ENCODE measurements around the gene C1QB.

The C1QB gene

DNA sequence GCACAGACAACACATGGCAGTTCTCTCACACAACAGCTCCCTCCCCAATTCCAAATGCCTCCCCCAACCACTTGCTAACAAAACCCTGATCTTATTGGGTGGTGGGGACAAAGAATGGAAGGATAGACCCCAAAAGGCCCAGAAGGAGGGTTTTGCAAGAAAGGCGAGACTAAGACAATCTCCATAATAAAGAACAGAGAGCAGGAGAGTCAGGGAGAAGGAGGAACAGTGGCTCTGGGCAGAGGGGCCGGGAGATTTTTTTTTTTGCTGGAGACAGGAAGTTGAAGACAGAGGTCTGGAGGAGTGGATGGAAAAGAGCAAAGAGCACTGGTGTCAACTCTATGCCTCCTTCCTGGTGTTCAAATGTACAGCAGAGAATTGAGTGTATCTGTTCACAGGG lies 23.1 kb upstream of the C1QB start:
- TF ChIP-seq, protein P1, sequence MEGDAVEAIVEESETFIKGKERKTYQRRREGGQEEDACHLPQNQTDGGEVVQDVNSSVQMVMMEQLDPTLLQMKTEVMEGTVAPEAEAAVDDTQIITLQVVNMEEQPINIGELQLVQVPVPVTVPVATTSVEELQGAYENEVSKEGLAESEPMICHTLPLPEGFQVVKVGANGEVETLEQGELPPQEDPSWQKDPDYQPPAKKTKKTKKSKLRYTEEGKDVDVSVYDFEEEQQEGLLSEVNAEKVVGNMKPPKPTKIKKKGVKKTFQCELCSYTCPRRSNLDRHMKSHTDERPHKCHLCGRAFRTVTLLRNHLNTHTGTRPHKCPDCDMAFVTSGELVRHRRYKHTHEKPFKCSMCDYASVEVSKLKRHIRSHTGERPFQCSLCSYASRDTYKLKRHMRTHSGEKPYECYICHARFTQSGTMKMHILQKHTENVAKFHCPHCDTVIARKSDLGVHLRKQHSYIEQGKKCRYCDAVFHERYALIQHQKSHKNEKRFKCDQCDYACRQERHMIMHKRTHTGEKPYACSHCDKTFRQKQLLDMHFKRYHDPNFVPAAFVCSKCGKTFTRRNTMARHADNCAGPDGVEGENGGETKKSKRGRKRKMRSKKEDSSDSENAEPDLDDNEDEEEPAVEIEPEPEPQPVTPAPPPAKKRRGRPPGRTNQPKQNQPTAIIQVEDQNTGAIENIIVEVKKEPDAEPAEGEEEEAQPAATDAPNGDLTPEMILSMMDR (IDR thresholded peaks at IDR 0.05; ENCODE audit: insufficient read depth, low read depth, low read length, missing control alignments) = no peak
- H3K4me3 ChIP-seq (ENCODE audit: low read depth, low read length) = no peak overlapping the region
- DNase-seq (ENCODE audit: low read depth) = no peak

DNA sequence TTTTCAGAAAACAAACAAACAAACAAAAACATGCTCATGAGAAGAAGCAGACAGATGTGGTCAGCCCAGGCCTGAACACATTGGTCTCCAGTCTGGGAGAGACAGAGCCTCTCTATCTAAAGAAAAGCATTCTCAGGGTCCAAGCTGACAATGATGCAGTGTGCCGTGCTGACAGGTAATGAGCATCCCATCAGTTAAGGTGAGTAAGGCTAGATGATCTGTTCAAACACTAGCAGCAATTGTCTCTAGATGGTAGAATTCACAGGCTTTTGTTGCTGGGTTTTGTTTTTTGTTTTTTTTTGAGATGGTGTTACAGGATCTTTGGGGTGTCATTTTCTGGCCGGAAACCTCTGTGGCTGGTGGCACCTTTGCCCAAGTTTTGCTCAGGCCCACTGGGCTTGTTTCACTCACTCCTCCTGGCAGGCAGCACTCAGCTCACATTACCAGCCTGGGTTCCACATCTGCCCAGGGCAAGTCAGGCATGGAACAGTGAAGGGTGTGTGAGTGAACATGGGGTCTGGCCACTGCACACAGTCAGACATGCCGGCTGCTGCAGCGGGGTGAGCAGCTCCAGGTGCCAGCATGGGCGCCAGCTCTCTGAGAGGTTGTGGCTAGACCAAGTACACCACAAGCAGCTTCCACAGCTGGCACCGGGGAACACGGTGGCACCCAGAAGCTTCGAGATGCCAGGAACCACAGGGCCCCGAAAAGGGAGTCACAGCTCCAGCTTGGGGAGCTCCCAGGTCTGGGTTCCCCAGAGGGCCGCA lies 19.2 kb upstream of the C1QB start:
- H3K4me3 ChIP-seq (ENCODE audit: low read depth, low read length) = no peak overlapping the region
- TF ChIP-seq, protein P1 (IDR thresholded peaks at IDR 0.05; ENCODE audit: insufficient read depth, low read depth, low read length, missing control alignments) = no peak
- no peak for DNase-seq (ENCODE audit: low read depth)

DNA sequence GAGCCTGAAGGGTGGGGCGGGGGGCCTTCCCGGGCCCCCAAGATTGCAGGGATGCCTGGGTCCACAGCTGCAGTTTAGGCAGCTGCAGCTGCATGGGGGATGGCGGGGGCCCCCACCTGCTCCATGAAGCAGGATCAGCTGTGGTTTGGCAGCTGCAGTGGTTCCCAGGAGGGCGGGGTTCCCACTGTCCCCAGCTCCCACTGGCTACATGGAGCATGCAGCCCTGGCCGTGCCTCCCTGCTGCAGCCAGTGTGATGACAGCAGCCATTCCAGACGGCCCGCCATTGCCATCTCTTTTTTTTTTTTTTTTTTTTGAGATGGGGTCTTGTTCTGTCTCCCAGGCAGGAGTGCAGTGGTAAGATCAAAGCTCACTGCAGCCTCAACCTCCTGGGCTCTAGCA lies 17.6 kb upstream of the C1QB start:
- no peak overlapping the region for H3K4me3 ChIP-seq (ENCODE audit: low read depth, low read length)
- TF ChIP-seq, protein P1 (IDR thresholded peaks at IDR 0.05; ENCODE audit: insufficient read depth, low read depth, low read length, missing control alignments) = no peak
- no peak for DNase-seq (ENCODE audit: low read depth)

DNA sequence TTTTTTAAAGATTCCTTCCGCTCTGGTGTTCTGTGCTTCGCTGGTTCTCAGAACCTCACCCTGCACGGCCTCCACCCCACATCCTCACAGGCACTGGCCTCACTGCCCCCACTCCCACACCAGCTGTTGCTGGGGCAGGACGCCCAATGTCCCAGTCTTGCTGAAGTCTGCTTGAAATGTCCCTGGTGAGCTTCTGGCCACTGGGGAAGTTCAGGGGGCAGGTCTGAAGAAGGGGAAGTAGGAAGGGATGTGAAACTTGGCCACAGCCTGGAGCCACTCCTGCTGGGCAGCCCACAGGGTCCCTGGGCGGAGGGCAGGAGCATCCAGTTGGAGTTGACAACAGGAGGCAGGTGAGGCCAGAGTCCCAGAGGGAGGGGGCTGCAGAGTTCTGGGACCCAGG lies 16.7 kb upstream of the C1QB start, which contains the start of gene C1QA:
TSS of gene C1QA (plus strand) at position 276 of the 400 bp plus-strand sequence. CDS start 989 bp downstream, outside the sequence.
- TF ChIP-seq, protein P1 (IDR thresholded peaks at IDR 0.05; ENCODE audit: insufficient read depth, low read depth, low read length, missing control alignments) = no peak
- H3K4me3 ChIP-seq (ENCODE audit: low read depth, low read length) = no peak within 1 kb of the TSS
- no peak for DNase-seq (ENCODE audit: low read depth)

DNA sequence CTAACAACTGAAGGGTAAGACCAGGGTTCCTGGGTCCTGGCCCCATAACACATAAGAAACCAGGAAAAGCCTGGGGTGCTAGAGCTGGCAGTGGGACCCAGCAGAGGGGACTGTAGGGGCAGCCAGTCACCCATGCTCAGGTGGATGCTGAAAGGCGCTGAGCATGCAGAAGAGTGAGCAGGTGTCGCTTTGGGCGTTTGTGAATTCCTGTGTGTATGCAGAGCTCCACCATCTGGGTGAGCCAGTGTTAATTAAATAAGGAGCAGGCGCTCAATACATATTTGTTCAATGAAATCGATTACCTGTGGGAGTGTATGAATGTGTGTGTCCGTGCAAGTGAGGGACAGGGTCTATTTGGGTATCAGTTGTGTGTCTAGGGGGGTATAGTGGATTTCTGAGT lies 16.1 kb upstream of the C1QB start:
- no peak overlapping the region for H3K4me3 ChIP-seq (ENCODE audit: low read depth, low read length)
- TF ChIP-seq, protein P1 (IDR thresholded peaks at IDR 0.05; ENCODE audit: insufficient read depth, low read depth, low read length, missing control alignments) = no peak
- DNase-seq (ENCODE audit: low read depth) = no peak

DNA sequence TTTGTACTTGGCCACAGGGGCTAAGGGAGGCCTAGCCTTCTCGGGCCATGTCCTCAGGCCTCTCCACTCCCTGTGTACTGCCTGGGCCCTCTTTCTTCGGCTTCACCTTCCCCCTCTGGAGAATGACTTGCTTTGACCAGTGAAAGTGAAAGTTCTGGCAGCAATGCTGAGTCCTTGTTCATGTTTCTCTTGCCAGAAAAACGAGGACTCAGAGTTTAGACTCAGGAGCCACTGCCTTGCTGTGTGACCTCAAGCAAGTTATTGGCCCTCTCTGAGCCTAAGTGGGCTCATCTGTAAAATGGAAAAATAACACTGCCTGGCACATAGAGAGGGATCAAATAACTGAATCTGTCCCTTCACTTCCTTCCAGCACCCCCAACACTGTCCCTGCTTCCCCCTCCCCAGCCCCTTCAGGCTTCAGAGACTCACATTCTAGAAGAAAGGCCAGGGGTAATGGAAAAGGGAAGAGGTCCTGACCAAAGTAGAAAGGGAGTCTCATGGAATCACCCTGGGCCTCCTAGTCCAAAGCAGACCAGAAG lies 15.1 kb upstream of the C1QB start:
- TF ChIP-seq, protein P1 (IDR thresholded peaks at IDR 0.05; ENCODE audit: insufficient read depth, low read depth, low read length, missing control alignments) = no peak
- H3K4me3 ChIP-seq (ENCODE audit: low read depth, low read length) = no peak overlapping the region
- DNase-seq (ENCODE audit: low read depth) = no peak
